Measurements from ENCODE around the gene ZNF77.

The ZNF77 gene

GRCh38 chr19:2883686-2884439, 60.9 kb downstream of the ZNF77 start:
- in situ Hi-C loops (cut with HindIII; ENCODE audit: low pct_ligation_motif_present, low pct_unique_long_range_greater_than_20kb, low sequenced_read_pairs), result no loop called here
- no peak for DNase-seq
